H1 (cell line): ENCODE results near the gene TAGLN2. TPM values are rescaled to one million over a fixed set of nuclear protein-coding genes. Genes with fewer than 3 reads are reported as not detected.

Source experiments
- CTCF ChIA-PET: fragments of 300-600 bp; sonication (Branson Sonifier 250); formaldehyde crosslinking; loops from one replicate; lab custom pipeline; 2021; ENCODE audit not compliant: partially characterized antibody; lab: Charles Lee
- POLR2A ChIA-PET: fragments of 300-600 bp; sonication (Branson Sonifier 250); formaldehyde crosslinking; loops from one replicate; lab custom pipeline; 2021; ENCODE audit warnings: inconsistent platforms; ENCODE audit not compliant: partially characterized antibody; lab: Charles Lee
- DNase-seq, 2 experiments: peaks; one replicate each; pipeline versions ENCODE4 v3.0.0 to v3.0.0-alpha.2; 2010 to 2022; ENCODE audit warnings: low spot score in 2 of 2, low read depth in 1 of 2, mixed read lengths in 1 of 2
- FAIRE-seq: peaks from 2 replicates; lab custom pipeline; 2011; peaks lifted over from hg19 to GRCh38; lab: Jason Lieb, UNC
- H2AFZ ChIP-seq: 2 replicates; pipeline ENCODE4 v1.8.1; 2012; ENCODE audit warnings: low read length, inconsistent platforms
- H2AK5ac ChIP-seq: 2 replicates; pipeline ENCODE4 v1.6.1; 2013; ENCODE audit warnings: low read depth, low read length
- H2BK120ac ChIP-seq: replicated peaks from 2 replicates; pipeline ENCODE3; 2013; ENCODE audit warnings: low read depth, low read length, inconsistent platforms
- H2BK12ac ChIP-seq: 2 replicates; pipeline ENCODE4 v1.6.1; 2013; ENCODE audit warnings: low read depth, low read length
- H2BK15ac ChIP-seq: 2 replicates; pipeline ENCODE4 v1.6.1; 2013; ENCODE audit warnings: low read length
- H2BK20ac ChIP-seq: 2 replicates; pipeline ENCODE4 v1.6.1; 2013; ENCODE audit warnings: low read length
- H2BK5ac ChIP-seq: 2 replicates; pipeline ENCODE4 v1.6.1; 2013; ENCODE audit warnings: low read depth, low read length
- H3K14ac ChIP-seq: 2 replicates; pipeline ENCODE4 v1.6.1; 2013; ENCODE audit warnings: inconsistent platforms; ENCODE audit not compliant: insufficient read length
- H3K18ac ChIP-seq: 2 replicates; pipeline ENCODE4 v1.6.1; 2013; ENCODE audit warnings: low read length; ENCODE audit errors: extremely low read depth
- H3K23ac ChIP-seq: 2 replicates; pipeline ENCODE4 v1.6.1; 2013; ENCODE audit warnings: inconsistent platforms; ENCODE audit not compliant: insufficient read length
- H3K23me2 ChIP-seq: 2 replicates; pipeline ENCODE4 v1.6.1; 2013; ENCODE audit warnings: low read depth, low read length
- H3K27ac ChIP-seq: 2 replicates; pipeline ENCODE4 v1.6.1; 2011; ENCODE audit warnings: low read depth, low read length, inconsistent platforms
- H3K27me3 ChIP-seq, 4 experiments: replicated peaks in 1 of 4; 1 replicate in 1 of 4; 2 replicates in 3 of 4; pipeline versions ENCODE4 v1.6.1 to v1.8.1; 2011 to 2013; ENCODE audit warnings: low read length in 3 of 4, mild to moderate bottlenecking in 3 of 4, inconsistent platforms in 2 of 4, mixed read lengths in 2 of 4, moderate library complexity in 1 of 4; ENCODE audit not compliant: control insufficient read depth in 3 of 4, insufficient read depth in 3 of 4; ENCODE audit errors: extremely low read depth in 1 of 4
- H3K36me3 ChIP-seq, 4 experiments: 2 replicates each; pipeline versions ENCODE4 v1.6.1 to v1.8.1; 2011 to 2013; ENCODE audit warnings: mild to moderate bottlenecking in 4 of 4, low read length in 3 of 4, moderate library complexity in 2 of 4, control low read depth in 1 of 4, inconsistent platforms in 1 of 4; ENCODE audit not compliant: insufficient read depth in 4 of 4, control insufficient read depth in 2 of 4
- H3K4ac ChIP-seq: replicated peaks from 2 replicates; pipeline ENCODE3; 2013; ENCODE audit warnings: low read length, low read depth, mixed read lengths, inconsistent platforms; ENCODE audit not compliant: insufficient read length
- H3K4me1 ChIP-seq, 4 experiments: replicated peaks in 1 of 4; 1 replicate in 1 of 4; 2 replicates in 3 of 4; pipeline versions ENCODE4 v1.6.1 to v1.8.1; 2011 to 2013; ENCODE audit warnings: low read length in 3 of 4, inconsistent platforms in 2 of 4, mixed read lengths in 1 of 4; ENCODE audit not compliant: insufficient read depth in 4 of 4, control insufficient read depth in 3 of 4
- H3K4me2 ChIP-seq, 2 experiments: 2 replicates each; pipeline versions ENCODE4 v1.6.1 to v1.8.1; 2011 to 2013; ENCODE audit warnings: low read depth in 2 of 2, low read length in 2 of 2, control low read depth in 1 of 2, inconsistent platforms in 1 of 2, mild to moderate bottlenecking in 1 of 2; ENCODE audit not compliant: insufficient read depth in 1 of 2
- H3K4me3 ChIP-seq, 4 experiments: fragments of 200-600, 300-600 bp in 1 of 4; sonication (generic), shearing (Covaris generic), sonication (Bioruptor Twin) in 1 of 4; 2 replicates each; pipeline versions ENCODE4 v1.5.1 to v1.8.1; 2011 to 2016; ENCODE audit warnings: low read length in 4 of 4, low read depth in 3 of 4, control low read depth in 2 of 4, inconsistent platforms in 2 of 4, mild to moderate bottlenecking in 2 of 4, mixed read lengths in 1 of 4, moderate library complexity in 1 of 4; ENCODE audit not compliant: insufficient read depth in 2 of 4; ENCODE audit errors: extremely low read depth in 1 of 4
- H3K56ac ChIP-seq: replicated peaks from 2 replicates; pipeline ENCODE3; 2013; ENCODE audit warnings: low read depth, mild to moderate bottlenecking, mixed read lengths, low read length, inconsistent platforms; ENCODE audit not compliant: insufficient read length
- H3K79me1 ChIP-seq: 2 replicates; pipeline ENCODE4 v1.6.1; 2013; ENCODE audit warnings: low read depth, low read length, control low read depth
- H3K79me2 ChIP-seq, 2 experiments: 2 replicates each; pipeline versions ENCODE4 v1.6.1 to v1.8.1; 2012 to 2013; ENCODE audit warnings: low read length in 2 of 2, mild to moderate bottlenecking in 2 of 2, inconsistent platforms in 1 of 2; ENCODE audit not compliant: insufficient read depth in 2 of 2, control insufficient read depth in 1 of 2
- H3K9ac ChIP-seq, 4 experiments: replicated peaks in 1 of 4; 1 replicate in 1 of 4; 2 replicates in 3 of 4; pipeline versions ENCODE4 v1.6.1 to v1.8.1; 2011 to 2013; ENCODE audit warnings: low read depth in 3 of 4, low read length in 3 of 4, control low read depth in 2 of 4, mild to moderate bottlenecking in 2 of 4, moderate library complexity in 2 of 4, inconsistent platforms in 1 of 4; ENCODE audit errors: extremely low read depth in 1 of 4
- H3K9me3 ChIP-seq, 2 experiments: 2 replicates each; pipeline versions ENCODE4 v1.6.1 to v1.8.1; 2012 to 2013; ENCODE audit warnings: mild to moderate bottlenecking in 2 of 2, moderate library complexity in 2 of 2, control low read depth in 1 of 2, inconsistent platforms in 1 of 2, low read depth in 1 of 2, low read length in 1 of 2, mixed read lengths in 1 of 2; ENCODE audit not compliant: insufficient read depth in 2 of 2
- H4K20me1 ChIP-seq, 2 experiments: replicated peaks in 1 of 2; 2 replicates each; pipeline versions ENCODE3 to v1.8.1; 2011 to 2013; ENCODE audit warnings: inconsistent platforms in 2 of 2, low read length in 2 of 2, mild to moderate bottlenecking in 1 of 2; ENCODE audit not compliant: insufficient read depth in 2 of 2, control insufficient read depth in 1 of 2
- H4K5ac ChIP-seq: 2 replicates; pipeline ENCODE4 v1.6.1; 2013; ENCODE audit warnings: low read length, low read depth, mixed read lengths, inconsistent platforms; ENCODE audit not compliant: insufficient read length
- H4K8ac ChIP-seq: 2 replicates; pipeline ENCODE4 v1.8.0; 2013; ENCODE audit warnings: mild to moderate bottlenecking, moderate library complexity, low read length, inconsistent platforms; ENCODE audit not compliant: insufficient read depth; ENCODE audit errors: extremely low read depth
- H4K91ac ChIP-seq: replicated peaks from 2 replicates; pipeline ENCODE3; 2013; ENCODE audit warnings: low read length, mixed read lengths, inconsistent platforms; ENCODE audit not compliant: insufficient read length
- CEBPB ChIP-seq: IDR thresholded peaks from 2 replicates; pipeline ENCODE4 v1.6.1; 2012; ENCODE audit warnings: low read depth, low read length
- WGBS, 2 experiments: shearing (Covaris generic) in 1 of 2; methylation state at CpG; one replicate each; pipeline versions ENCODE4 v1.1.6 to v1.1.7; 2013 to 2015; ENCODE audit warnings: low lambda C conversion rate in 2 of 2, mixed read lengths in 2 of 2, inconsistent platforms in 1 of 2, low coverage in 1 of 2, missing lambda C conversion rate in 1 of 2; ENCODE audit not compliant: insufficient replicate concordance in 2 of 2, insufficient coverage in 1 of 2, insufficient read length in 1 of 2; ENCODE audit errors: extremely low coverage in 1 of 2, missing lambda C conversion rate in 1 of 2; 5-methylcytosine and 5-hydroxymethylcytosine counted together
- polyA plus RNA-seq, 7 experiments: library from polyadenylated mRNA; depleted of rRNA in 3 of 7; stranded (reverse) in 5 of 7; unstranded in 2 of 7; fragments of >200 nt in 5 of 7; fragments of 200-250 nt in 2 of 7; gene quantifications; 1 replicate in 5 of 7; 2 replicates in 1 of 7; 4 replicates in 1 of 7; pipeline versions ENCODE4 v1.2.1 to v1.2.3, GENCODE V29; 2011 to 2013; ENCODE audit warnings: missing spikeins in 2 of 7, mixed read lengths in 2 of 7
- total RNA-seq: library from RNA; stranded (reverse); fragmentation: NEBNext Ultra II Directional; extraction: Animal tissue kit (Norgen Biotek cat#: 25700); gene quantifications from 2 replicates; pipeline ENCODE4 v1.2.1, GENCODE V29; 2021

The TAGLN2 gene
- total and polyA plus RNA-seq, 2 of the 8 experiments (the other 6 are each of a cell fraction or from before 2014, with no cell fraction given), result 93.0 to 114 TPM

DNA sequence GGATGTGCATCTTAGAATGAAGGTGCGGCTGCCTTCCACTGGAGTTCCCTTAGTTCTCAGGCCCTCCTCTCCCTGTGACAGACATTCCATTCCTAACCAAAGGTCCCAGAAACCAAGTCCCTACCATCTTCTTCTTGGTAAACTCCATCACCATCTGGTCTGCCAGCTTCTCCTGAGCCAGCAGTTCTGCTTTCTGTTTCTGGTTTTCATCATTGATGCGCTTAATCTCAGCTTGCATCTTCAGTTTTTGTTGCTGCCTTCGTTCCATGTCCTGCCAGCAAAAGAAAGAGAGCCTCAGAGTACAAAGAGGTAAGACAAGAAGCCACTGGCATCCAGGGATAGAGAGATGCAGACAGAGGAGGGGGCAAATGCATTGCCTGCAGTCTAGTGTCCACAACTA lies 44.9 kb downstream of the TAGLN2 start:
- no peak for TF ChIP-seq CEBPB
- DNase-seq (no peak), FAIRE-seq (no peak)
- ChIA-PET CTCF (interaction anchor here (1.1 to 20.8 kb wide), 9 partner anchors 10 to 166 kb away, joined by 3 to 645 read pairs (median 4); partner anchors contain the start of gene FCRL6), POLR2A (no interaction called here)
- H3K9ac ChIP-seq, result no peak overlapping the region
- no peak overlapping the region for H2BK12ac ChIP-seq
- no peak overlapping the region for H3K27ac ChIP-seq
- no peak overlapping the region for H3K4ac ChIP-seq
- H2BK20ac ChIP-seq, result no peak overlapping the region
- no peak overlapping the region for H3K18ac ChIP-seq
- H3K27me3 ChIP-seq, result no peaks in the 10 kb centered on the region; a peak in 1 of 7 replicates
- no peak overlapping the region for H4K5ac ChIP-seq
- H2AK5ac ChIP-seq, result no peak overlapping the region
- no peak overlapping the region for H4K8ac ChIP-seq
- no peaks in the 10 kb centered on the region for H3K9me3 ChIP-seq
- H3K4me1 ChIP-seq, result no peaks in the 10 kb centered on the region
- no peak overlapping the region for H2BK15ac ChIP-seq
- 89% methylated on average over 3 of the region's 3 CpGs; no CpG with 5 or more reads in 1 of the 2 experiments for WGBS, 2 experiments
- H3K79me1 ChIP-seq, result no peaks in the 10 kb centered on the region
- no peak overlapping the region for H3K4me3 ChIP-seq
- no peak overlapping the region for H3K4me2 ChIP-seq
- H2BK5ac ChIP-seq, result no peak overlapping the region
- H3K23me2 ChIP-seq, result no peaks in the 10 kb centered on the region; the same call in 1 of the 2 replicates
- H2AFZ ChIP-seq, result no peak overlapping the region
- no peaks in the 10 kb centered on the region for H4K20me1 ChIP-seq
- H4K91ac ChIP-seq, result no peak overlapping the region
- H2BK120ac ChIP-seq, result no peak overlapping the region
- no peak overlapping the region for H3K56ac ChIP-seq
- no peaks in the 10 kb centered on the region for H3K36me3 ChIP-seq
- no peaks in the 10 kb centered on the region for H3K79me2 ChIP-seq
- H3K23ac ChIP-seq, result no peak overlapping the region
- no peak overlapping the region for H3K14ac ChIP-seq
